NK-92 (cell line): ENCODE results near the gene SLC26A4.

Experiments
- DNase-seq: peaks from one replicate; lab custom pipeline; 2025; ENCODE audit not compliant: unreplicated experiment; lab: John Stamatoyannopoulos, UW

The SLC26A4 gene

GRCh38 chr7:107743567-107744344 lies 83.1 kb downstream of the SLC26A4 start, which contains the start of gene CBLL1:
Gene CBLL1 (plus strand): TSS chr7:107744142. CDS start chr7:107744164, 22 bp downstream.
- DNase-seq = peak; percentile 73

DNA sequence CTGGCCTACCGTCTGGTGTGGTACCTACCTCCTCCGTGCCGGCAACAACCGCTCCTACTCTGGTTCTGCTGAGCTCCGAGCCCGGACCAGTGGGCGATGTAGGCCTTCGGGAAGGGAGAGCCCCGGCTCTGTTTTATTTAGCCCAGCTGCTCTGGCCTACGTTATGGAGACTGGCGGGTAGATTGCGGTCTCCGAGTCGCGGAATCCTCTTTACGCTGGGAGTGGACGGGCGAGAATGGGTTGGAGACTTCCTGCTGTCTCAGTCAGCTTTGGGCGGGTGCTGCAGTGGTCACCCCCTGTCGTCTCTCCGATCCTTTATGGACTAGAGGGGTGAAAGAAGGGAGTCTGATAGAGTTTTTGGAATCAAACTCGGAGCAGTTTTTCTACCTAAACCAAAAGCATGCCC lies 83.7 kb downstream of the SLC26A4 start:
- no peak for DNase-seq

DNA sequence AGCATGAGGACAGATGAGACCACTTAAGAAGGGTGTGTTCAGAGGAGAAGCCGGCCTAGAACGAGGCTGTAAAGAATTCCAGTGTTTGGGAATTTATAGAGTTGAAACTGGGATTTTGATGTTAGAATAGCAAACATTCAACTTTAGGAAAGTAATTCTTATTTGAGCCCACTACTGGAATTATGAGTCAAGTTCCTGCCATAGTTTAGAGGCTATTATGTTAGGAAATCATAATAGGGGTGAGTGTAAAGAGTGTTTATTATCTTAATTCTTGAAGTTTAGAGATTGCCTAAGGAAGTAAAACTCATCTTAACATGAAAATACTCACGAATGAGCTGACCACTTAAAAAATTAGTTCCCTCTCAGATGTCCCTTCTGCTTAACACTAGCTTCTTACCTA lies 85.4 kb downstream of the SLC26A4 start:
- no peak for DNase-seq

DNA sequence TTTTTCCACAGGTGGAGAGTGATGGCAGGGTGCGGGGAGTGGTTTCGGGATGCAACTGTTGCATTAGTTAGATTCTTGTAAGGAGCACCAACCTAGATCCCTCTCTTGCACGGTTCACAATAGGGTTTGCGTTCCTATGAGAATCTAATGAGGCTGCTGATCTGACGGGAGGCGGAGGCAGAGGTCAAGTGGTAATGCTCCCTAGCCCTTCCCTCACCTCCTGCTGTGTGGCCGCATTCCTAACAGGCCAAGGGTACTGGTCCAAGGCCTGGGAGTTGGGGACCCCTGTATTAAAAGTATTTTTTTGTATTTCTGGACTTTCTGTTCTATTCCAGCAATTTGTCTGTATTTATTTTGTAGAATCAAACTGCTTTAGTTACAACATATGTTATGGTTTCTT lies 90.5 kb downstream of the SLC26A4 start:
- no peak for DNase-seq

DNA sequence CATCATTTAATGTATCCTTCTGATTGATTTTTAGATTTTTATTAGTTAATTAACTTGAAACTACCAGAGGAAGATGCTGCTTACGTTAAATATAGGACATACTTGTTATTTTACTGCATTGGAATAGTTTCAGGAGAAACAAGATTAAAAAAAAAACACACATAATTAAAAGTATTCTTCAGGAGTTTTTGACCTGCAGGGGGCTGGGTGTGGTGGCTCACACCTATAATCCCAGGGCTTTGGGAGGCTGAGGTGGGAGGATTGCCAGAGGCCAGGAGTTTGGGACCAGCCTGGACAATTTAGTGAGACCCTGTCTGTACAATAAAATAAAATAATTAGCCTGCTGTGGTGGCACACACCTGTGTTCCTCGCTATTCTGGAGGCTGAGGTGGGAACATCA lies 94.0 kb downstream of the SLC26A4 start:
- no peak for DNase-seq

GRCh38 chr7:107758667-107759066 lies 98.0 kb downstream of the SLC26A4 start:
- no peak for DNase-seq

DNA sequence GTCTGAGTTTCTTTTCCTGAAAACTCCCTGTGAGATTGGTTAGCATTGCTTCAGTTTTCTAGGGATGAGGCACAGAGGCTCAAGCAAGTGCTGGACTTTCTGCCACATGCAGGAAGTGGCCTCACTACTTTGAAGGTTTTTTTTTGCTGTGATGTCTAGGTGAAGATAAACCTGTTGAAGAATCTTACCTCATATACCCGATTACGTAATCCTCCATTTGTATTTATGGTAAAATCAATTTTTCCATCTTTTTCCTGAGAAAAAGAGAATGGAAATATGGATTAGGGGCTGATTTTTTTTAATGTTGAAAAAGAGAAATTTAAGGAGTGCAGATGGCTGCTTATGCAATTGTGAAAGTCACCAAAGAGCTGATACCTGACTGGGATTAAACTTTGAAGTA lies 106.8 kb downstream of the SLC26A4 start:
- DNase-seq = no peak
